GM15510 (cell line): ENCODE results near the gene LPCAT3.

Experiments
- POLR2A ChIP-seq: IDR thresholded peaks from 3 replicates; pipeline ENCODE4 v1.6.1; 2011; ENCODE audit warnings: borderline replicate concordance; ENCODE audit not compliant: insufficient read length; ENCODE audit errors: extremely low read depth

LPCAT3 gene

GRCh38 chr12:6955108-6956020, 62.9 kb downstream of the LPCAT3 start:
- TF ChIP-seq POLR2A = no peak

- TF ChIP-seq POLR2A = no peak
Measured at GRCh38 chr12:6954316-6955107, 63.8 kb downstream of the LPCAT3 start.

GRCh38 chr12:6953442-6954315, 64.6 kb downstream of the LPCAT3 start:
- TF ChIP-seq POLR2A = peak; percentile 99

GRCh38 chr12:6952863-6953441, 65.3 kb downstream of the LPCAT3 start:
- TF ChIP-seq POLR2A = no peak

- TF ChIP-seq POLR2A = peak; percentile 37
Measured at GRCh38 chr12:6952121-6952862, 66.0 kb downstream of the LPCAT3 start.

GRCh38 chr12:6951551-6952120, 66.6 kb downstream of the LPCAT3 start:
- TF ChIP-seq POLR2A = no peak

- peak; percentile 96 for TF ChIP-seq POLR2A
Measured at GRCh38 chr12:6950811-6951540, 67.3 kb downstream of the LPCAT3 start, which contains the start of gene PTPN6. PTPN6 (plus strand) TSS chr12:6951356; CDS start chr12:6951513, 157 bp downstream.

GRCh38 chr12:6950401-6950801, 67.9 kb downstream of the LPCAT3 start:
- no peak for TF ChIP-seq POLR2A

GRCh38 chr12:6948873-6949594, 69.2 kb downstream of the LPCAT3 start:
- peak; percentile 33 for TF ChIP-seq POLR2A

GRCh38 chr12:6947615-6948014, 70.7 kb downstream of the LPCAT3 start:
- no peak for TF ChIP-seq POLR2A

- no peak for TF ChIP-seq POLR2A
Measured at GRCh38 chr12:6946920-6947374, 71.3 kb downstream of the LPCAT3 start.
